NOMO-1 (cell line): ENCODE data around the gene CRIM1.

ENCODE experiments used
- DNase-seq, 2 experiments: peaks; one replicate each; lab custom pipeline; 2025; ENCODE audit not compliant: unreplicated experiment in 2 of 2; lab: John Stamatoyannopoulos, UW

Gene CRIM1

GRCh38 chr2:36420569-36421181 is 65.1 kb downstream of the CRIM1 start:
- DNase-seq: no peak

DNA sequence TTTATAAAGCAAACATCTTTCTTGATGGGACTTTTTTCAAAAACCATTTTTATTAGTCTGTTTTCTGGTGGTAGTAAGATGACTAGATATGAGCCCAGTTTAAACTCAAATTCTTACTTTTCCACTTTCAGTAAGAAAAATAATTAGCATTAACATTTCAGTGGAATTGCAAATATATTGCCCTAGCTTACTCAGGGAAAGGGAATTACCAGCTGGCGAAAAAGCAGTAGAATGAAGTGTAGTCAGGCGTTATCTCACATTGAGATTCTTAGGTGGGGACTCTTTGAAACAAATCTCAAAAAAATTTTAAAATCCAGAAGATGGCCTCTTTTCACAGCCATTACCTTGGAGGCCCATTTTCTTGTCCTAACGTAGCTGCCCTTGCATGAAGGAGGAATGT is 65.8 kb downstream of the CRIM1 start:
- DNase-seq: no peak

- DNase-seq: no peak
Observed at GRCh38 chr2:36423172-36423571, 67.6 kb downstream of the CRIM1 start.

DNA sequence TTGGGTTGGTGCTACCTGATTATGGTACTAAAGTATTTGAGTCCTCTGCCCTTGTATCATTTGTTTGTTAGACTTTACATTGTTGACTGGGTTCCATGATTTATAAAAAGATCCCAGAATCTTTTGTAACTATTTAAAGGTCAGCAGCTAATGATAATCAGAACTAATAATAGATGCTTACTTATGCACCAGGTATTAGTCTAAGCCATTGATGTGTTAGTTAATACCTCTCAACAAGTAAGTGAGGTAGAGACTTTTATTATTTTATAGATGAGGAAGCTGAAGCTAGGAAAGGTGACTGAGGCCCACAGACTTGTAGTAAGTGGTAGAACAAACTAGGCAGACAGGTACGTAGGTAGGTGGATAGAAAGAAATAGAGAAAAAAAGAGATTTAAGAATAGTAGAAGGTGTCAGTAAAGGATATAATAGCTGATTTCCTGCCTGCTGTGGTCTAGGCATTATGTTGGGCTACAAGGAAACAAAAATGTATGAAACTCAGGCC is 68.1 kb downstream of the CRIM1 start:
- DNase-seq: no peak

- DNase-seq: no peak
Observed at GRCh38 chr2:36425608-36426355, 70.2 kb downstream of the CRIM1 start.

DNA sequence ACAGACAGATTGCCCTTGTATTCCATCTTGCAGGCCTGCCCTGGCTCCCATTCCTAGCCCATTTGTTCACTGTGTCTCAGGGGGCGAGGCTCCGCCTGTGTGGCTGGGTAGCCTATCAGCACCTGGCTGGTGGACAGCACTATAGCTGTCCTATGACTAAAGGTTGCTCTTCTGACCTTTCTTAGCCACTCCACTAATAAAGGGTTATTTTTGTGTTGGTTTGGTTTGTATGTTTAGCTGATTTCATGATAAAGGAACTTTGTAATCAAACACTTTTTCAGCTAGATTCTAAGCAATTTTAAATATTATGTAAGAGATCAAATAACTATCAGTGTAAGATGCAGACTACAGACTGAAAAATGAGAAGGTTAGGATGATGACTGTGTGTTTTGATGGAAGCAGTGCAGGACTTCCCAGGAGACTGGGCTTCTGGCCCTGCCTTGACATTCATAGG is 72.2 kb downstream of the CRIM1 start:
- no peak for DNase-seq

GRCh38 chr2:36430549-36430948 is 75.0 kb downstream of the CRIM1 start:
- DNase-seq: no peak

DNA sequence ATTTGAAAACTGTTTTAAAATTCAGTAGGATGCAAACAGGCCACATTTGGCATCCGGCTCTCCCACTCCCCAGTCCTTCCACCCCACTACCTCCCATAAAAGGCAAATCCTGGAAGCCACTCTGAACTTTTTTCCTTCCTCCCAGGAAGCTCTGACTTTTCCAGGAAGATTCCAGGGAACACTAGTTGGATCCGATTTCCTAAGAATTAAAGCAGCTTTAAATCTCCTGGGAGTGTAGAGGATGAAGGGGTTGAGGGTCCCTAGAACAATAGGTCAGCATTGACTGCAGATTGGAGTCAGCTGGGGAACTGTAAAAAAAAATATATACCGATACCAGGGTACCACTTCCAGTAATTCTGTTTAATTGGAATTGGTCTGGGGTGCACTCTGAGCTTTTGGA is 76.9 kb downstream of the CRIM1 start:
- DNase-seq: no peak

GRCh38 chr2:36433311-36434217 is 78.0 kb downstream of the CRIM1 start:
- DNase-seq: no peak

DNA sequence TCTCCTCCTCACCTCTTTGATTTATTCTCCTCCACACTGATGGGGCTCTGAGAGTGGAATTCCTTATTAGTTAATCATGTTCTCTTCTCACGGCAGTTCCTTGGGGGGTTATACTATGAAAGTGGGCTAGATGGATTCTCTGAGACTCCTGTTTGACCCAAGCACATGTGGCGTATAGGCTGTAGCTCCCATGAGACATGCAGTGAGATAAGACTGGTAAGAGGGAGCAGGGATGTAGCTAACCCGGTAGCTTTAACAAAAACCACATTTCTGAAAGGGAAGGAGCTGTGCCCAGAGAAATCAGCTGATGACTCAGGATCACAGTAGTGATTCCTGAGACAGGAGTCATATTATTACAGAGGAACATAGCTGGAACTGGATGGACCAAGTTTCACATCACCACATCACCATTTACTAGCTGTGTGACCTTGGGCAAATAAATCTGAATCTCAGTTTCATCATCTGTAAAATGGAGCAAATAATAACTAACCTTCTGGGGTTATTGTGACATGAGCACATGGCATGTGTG is 82.9 kb downstream of the CRIM1 start:
- no peak for DNase-seq

GRCh38 chr2:36439084-36439483 is 83.5 kb downstream of the CRIM1 start:
- DNase-seq: no peak

- DNase-seq: no peak
Observed at GRCh38 chr2:36441065-36441625, 85.6 kb downstream of the CRIM1 start.

- DNase-seq: peak; percentile 65 to 84
Observed at GRCh38 chr2:36441816-36442215, 86.2 kb downstream of the CRIM1 start.

DNA sequence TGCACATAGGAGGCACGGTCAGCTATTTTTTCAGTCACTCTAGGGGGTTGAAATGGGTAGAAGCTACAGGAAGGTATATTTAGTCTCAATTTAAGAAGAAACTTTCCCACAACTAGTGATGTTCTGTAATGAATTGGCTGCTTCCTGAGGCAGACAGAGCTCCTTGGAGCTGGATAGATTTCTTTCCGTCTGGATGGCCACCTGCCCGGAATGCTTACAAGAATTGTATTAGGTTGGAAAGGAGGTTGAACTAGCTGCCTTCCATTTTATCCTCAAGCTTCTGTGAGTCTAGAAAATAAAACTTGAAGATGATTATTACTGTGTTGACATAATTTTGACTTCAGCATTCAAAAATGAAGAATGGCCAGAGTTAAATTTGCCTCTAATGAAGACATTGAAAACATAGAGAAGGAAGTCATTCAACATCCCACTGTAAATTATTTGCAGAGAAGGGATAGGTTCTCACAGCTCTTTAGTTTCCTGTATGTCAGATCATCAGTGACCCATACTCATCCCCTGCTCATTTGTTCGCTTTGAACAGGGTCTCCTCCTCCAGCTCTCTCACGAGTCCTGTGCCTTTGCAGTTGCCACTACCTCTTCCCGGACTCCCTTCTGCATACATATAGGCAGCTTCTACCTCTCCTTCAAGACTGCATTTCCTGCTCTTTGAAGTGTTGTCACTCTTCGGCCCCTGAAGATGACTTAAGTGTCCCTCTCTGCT is 88.8 kb downstream of the CRIM1 start:
- no peak for DNase-seq

DNA sequence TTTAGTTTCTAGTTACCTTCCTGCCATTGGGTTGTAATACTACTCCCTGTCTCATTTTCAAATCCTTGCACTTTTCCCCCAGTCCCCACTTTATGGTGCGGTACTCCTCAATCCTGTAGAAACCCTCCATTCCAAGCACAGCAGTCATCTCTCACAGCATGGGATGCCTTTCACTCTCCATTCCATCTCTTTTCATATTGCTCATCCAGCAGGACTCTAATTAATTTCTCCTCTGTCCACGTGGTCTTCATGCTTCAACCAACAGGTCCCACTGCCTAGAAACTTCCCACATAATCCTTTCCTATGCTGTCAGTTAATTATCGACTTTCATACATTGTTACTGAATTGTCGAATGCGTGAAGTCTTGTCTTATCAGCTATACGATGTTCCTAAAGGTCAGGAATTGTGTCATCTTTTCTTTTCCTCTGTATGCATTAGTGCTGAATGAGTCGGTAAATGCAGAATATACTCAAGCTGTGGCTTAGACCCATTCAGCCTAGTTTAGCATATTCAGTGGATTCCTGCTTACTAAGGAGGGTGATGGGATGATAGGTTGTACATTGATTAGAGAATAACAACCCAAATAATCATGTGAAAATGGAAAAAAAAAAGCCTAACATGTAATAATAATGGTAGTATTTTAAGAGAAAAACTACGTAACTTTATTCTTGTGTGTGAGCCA is 89.7 kb downstream of the CRIM1 start:
- no peak for DNase-seq

- no peak for DNase-seq
Observed at GRCh38 chr2:36446294-36446693, 90.7 kb downstream of the CRIM1 start.

DNA sequence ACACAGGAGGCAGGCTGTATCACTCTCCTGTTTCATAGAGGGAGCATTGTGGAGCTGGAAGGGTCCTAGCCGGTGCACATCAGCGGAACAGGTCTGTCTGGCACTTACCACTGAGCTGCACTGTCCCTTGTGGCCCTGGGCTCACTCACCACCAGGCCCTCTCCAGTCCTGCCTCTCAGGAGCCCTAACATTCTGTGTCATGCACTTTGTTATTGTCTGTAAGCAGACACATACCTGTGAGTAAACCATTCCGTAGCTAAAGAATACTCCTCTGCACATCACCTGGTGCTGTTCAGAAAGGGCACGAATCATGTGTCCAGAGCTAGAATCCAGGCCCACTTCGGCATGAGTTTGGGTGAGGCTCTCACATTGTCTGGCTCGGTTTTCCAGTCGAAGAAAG is 93.6 kb downstream of the CRIM1 start:
- DNase-seq: no peak

GRCh38 chr2:36449943-36450392 is 94.4 kb downstream of the CRIM1 start:
- no peak for DNase-seq

- no peak for DNase-seq
Observed at GRCh38 chr2:36450466-36451196, 95.1 kb downstream of the CRIM1 start.
